Tibial artery (tissue), 4 donors: ENCODE data around the gene CSF2.

Experiments used
- DNase-seq, 2 donors: peaks; one replicate each; pipeline ENCODE4 v3.0.0-alpha.2; 2019
- H3K27ac ChIP-seq, 2 donors: fragments of 200-600 bp; sonication (generic) in 1 of 2; 1 replicate in 1 of 2; 2 replicates in 1 of 2; pipeline ENCODE4 v1.5.1; 2018 to 2019; ENCODE audit warnings: mild to moderate bottlenecking in 1 of 2
- H3K27me3 ChIP-seq, 2 donors: fragments of 200-600 bp; sonication (generic) in 1 of 2; one replicate each; pipeline versions ENCODE4 v1.5.1 to v1.6.0; 2016 to 2019
- H3K36me3 ChIP-seq, 3 donors: fragments of 200-600 bp; sonication (generic) in 2 of 3; one replicate each; pipeline ENCODE4 v1.5.1; 2016 to 2019; ENCODE audit warnings: mild to moderate bottlenecking in 2 of 3
- H3K4me1 ChIP-seq, 4 donors: fragments of 200-600 bp; sonication (generic) in 2 of 4; 1 replicate in 3 of 4; 2 replicates in 1 of 4; pipeline ENCODE4 v1.5.1; 2016 to 2019
- H3K4me3 ChIP-seq, 2 donors: fragments of 200-600 bp; sonication (generic) in 1 of 2; 1 replicate in 1 of 2; 2 replicates in 1 of 2; pipeline ENCODE4 v1.5.1; 2018 to 2019; ENCODE audit warnings: mild to moderate bottlenecking in 2 of 2
- H3K9me3 ChIP-seq, 3 donors: fragments of 200-600 bp; sonication (generic) in 1 of 3; one replicate each; pipeline ENCODE4 v1.5.1; 2016 to 2019
- CTCF ChIP-seq, 2 experiments: fragments of 200-600 bp in 1 of 2; fragments of 450-650 bp in 1 of 2; IDR thresholded peaks; one replicate each; pipeline ENCODE4 v1.5.1; 2017 to 2019; ENCODE audit warnings: antibody characterized with exemption in 2 of 2, mild to moderate bottlenecking in 1 of 2, moderate library complexity in 1 of 2
- intact Hi-C: fragments of 100-400 bp; cut with DNase I; formaldehyde crosslinking; loops from one replicate; pipeline ENCODE4 v1.15.0; 2023; ENCODE audit warnings: low total_unique reads

Gene CSF2

GRCh38 chr5:132073231-132074013 is at the start of gene CSF2:
Gene CSF2 (plus strand): TSS chr5:132073789. CDS start chr5:132073824, 35 bp downstream.
- intact Hi-C loops = no loop called here
- no peak within 1 kb of the TSS for H3K4me3 ChIP-seq
- no peaks in the 10 kb centered on the region for H3K9me3 ChIP-seq
- no peaks in the 10 kb centered on the region for H3K36me3 ChIP-seq
- H3K4me1 ChIP-seq = no peaks in the 10 kb centered on the region
- no peak for TF ChIP-seq CTCF (IDR thresholded peaks at IDR 0.05)
- no peak for DNase-seq
- H3K27me3 ChIP-seq = no peaks in the 10 kb centered on the region
- H3K27ac ChIP-seq = no peak within 1 kb of the TSS

- Histone ChIP-seq H3K4me1 (no peaks in the 10 kb centered on the region), H3K9me3 (no peaks in the 10 kb centered on the region), H3K4me3 (no peak overlapping the region), H3K36me3 (no peaks in the 10 kb centered on the region), H3K27ac (no peak overlapping the region), H3K27me3 (peaks cover 0 to 6% of the 10 kb centered on the region in 2 donors)
- intact Hi-C loops = no loop called here
- no peak for DNase-seq
- no peak for TF ChIP-seq CTCF (IDR thresholded peaks at IDR 0.05)
These were observed 49.5 kb upstream of the CSF2 start for GRCh38 chr5:132024117-132024435.

- Histone ChIP-seq H3K27ac (no peak overlapping the region), H3K27me3 (peaks cover 0 to 5% of the 10 kb centered on the region in 2 donors), H3K4me1 (no peaks in the 10 kb centered on the region), H3K4me3 (no peak overlapping the region), H3K36me3 (no peaks in the 10 kb centered on the region), H3K9me3 (no peaks in the 10 kb centered on the region)
- intact Hi-C loops = no loop called here
- TF ChIP-seq CTCF (IDR thresholded peaks at IDR 0.05) = no peak
- DNase-seq = no peak
These were observed 48.7 kb upstream of the CSF2 start for GRCh38 chr5:132024789-132025402.

GRCh38 chr5:132025403-132025971 is 48.1 kb upstream of the CSF2 start:
- intact Hi-C loops = no loop called here
- TF ChIP-seq CTCF (IDR thresholded peaks at IDR 0.05) = no peak
- H3K27ac ChIP-seq = no peak overlapping the region
- H3K9me3 ChIP-seq = no peaks in the 10 kb centered on the region
- H3K4me3 ChIP-seq = no peak overlapping the region
- H3K36me3 ChIP-seq = no peaks in the 10 kb centered on the region
- H3K4me1 ChIP-seq = no peaks in the 10 kb centered on the region
- H3K27me3 ChIP-seq = peaks cover 0 to 5% of the 10 kb centered on the region in 2 donors
- no peak for DNase-seq

GRCh38 chr5:132026516-132027008 is 47.0 kb upstream of the CSF2 start:
- intact Hi-C loops = no loop called here
- no peak for TF ChIP-seq CTCF (IDR thresholded peaks at IDR 0.05)
- Histone ChIP-seq H3K4me1 (no peaks in the 10 kb centered on the region), H3K27me3 (peaks cover 0 to 5% of the 10 kb centered on the region in 2 donors), H3K9me3 (no peaks in the 10 kb centered on the region), H3K27ac (no peak overlapping the region), H3K36me3 (no peaks in the 10 kb centered on the region), H3K4me3 (no peak overlapping the region)
- no peak for DNase-seq
